RKO (cell line): Measurements from ENCODE around the gene ALG8.
"Not testable (repeated sequence)": the region's sequence is repeated elsewhere in the genome, so short reads cannot be mapped to it uniquely, and the experiment has no call there.

ENCODE experiments used
- DNase-seq: peaks from one replicate; pipeline ENCODE4 v3.0.0-alpha.2; 2016; ENCODE audit warnings: low spot score

The ALG8 gene

GRCh38 chr11:78100261-78100660, 39.2 kb downstream of the ALG8 start:
- DNase-seq: no peak

- DNase-seq: no peak
Measured at GRCh38 chr11:78099666-78100065, 39.8 kb downstream of the ALG8 start.

- no peak for DNase-seq
Measured at GRCh38 chr11:78097666-78098385, 41.6 kb downstream of the ALG8 start.

- DNase-seq: no peak
Measured at GRCh38 chr11:78094250-78094649, 45.2 kb downstream of the ALG8 start.

GRCh38 chr11:78086521-78087074, 52.8 kb downstream of the ALG8 start:
- not testable (repeated sequence) for DNase-seq

GRCh38 chr11:78085972-78086371, 53.5 kb downstream of the ALG8 start:
- DNase-seq: no peak

GRCh38 chr11:78084506-78084905, 54.9 kb downstream of the ALG8 start:
- not testable (repeated sequence) for DNase-seq

- DNase-seq: no peak
Measured at GRCh38 chr11:78083021-78083420, 56.4 kb downstream of the ALG8 start.

- no peak for DNase-seq
Measured at GRCh38 chr11:78082146-78082545, 57.3 kb downstream of the ALG8 start.

GRCh38 chr11:78081583-78081982, 57.8 kb downstream of the ALG8 start:
- no peak for DNase-seq

GRCh38 chr11:78080818-78081495, 58.5 kb downstream of the ALG8 start:
- no peak for DNase-seq

- DNase-seq: no peak
Measured at GRCh38 chr11:78080084-78080817, 59.2 kb downstream of the ALG8 start.

- peak; percentile 85 for DNase-seq
Measured at GRCh38 chr11:78079232-78080083, 60.0 kb downstream of the ALG8 start, which contains the start of gene NDUFC2. TSS of gene NDUFC2 (minus strand) at chr11:78079862. CDS start at chr11:78079744, 118 bp downstream.

- peak; percentile 47 for DNase-seq
Measured at GRCh38 chr11:78078218-78079167, 60.9 kb downstream of the ALG8 start.

- DNase-seq: not testable (repeated sequence)
Measured at GRCh38 chr11:78077592-78077991, 61.8 kb downstream of the ALG8 start.

GRCh38 chr11:78076733-78077403, 62.6 kb downstream of the ALG8 start:
- no peak for DNase-seq

GRCh38 chr11:78074756-78075155, 64.7 kb downstream of the ALG8 start:
- DNase-seq: no peak

- no peak for DNase-seq
Measured at GRCh38 chr11:78072455-78072854, 67.0 kb downstream of the ALG8 start.

- DNase-seq: no peak
Measured at GRCh38 chr11:78071717-78072116, 67.7 kb downstream of the ALG8 start.

GRCh38 chr11:78070621-78071020, 68.8 kb downstream of the ALG8 start:
- DNase-seq: no peak
